MM.1S (cell line): ENCODE results near the gene SRPK2.
"Not testable (repeated sequence)": the region's sequence is repeated elsewhere in the genome, so short reads cannot be mapped to it uniquely, and the experiment has no call there.

Experiments
- DNase-seq: peaks from one replicate; pipeline ENCODE4 v3.0.0-alpha.2; 2015
- H2AFZ ChIP-seq: fragments of 300-600 bp; sonication (generic); 2 replicates; pipeline ENCODE4 v1.6.0; 2016; ENCODE audit warnings: antibody characterized with exemption, low read length
- H3F3A ChIP-seq: fragments of 300-600 bp; sonication (generic); 2 replicates; pipeline ENCODE4 v1.6.1; 2016; ENCODE audit warnings: mild to moderate bottlenecking, antibody characterized with exemption, low read length, moderate library complexity, mixed read lengths; ENCODE audit not compliant: insufficient read depth
- H3K27ac ChIP-seq: fragments of 300-600 bp; sonication (generic); 2 replicates; pipeline ENCODE4 v1.5.1; 2016; ENCODE audit warnings: mild to moderate bottlenecking, low read length
- H3K27me3 ChIP-seq: fragments of 300-600 bp; sonication (generic); replicated peaks from 2 replicates; pipeline ENCODE4 v1.6.0; 2016; ENCODE audit warnings: low read length; ENCODE audit not compliant: insufficient read depth
- H3K36me3 ChIP-seq: fragments of 300-600 bp; sonication (generic); replicated peaks from 2 replicates; pipeline ENCODE4 v1.6.1; 2016; ENCODE audit warnings: mild to moderate bottlenecking, low read length, mixed read lengths; ENCODE audit not compliant: insufficient read depth
- H3K4me1 ChIP-seq: fragments of 300-600 bp; sonication (generic); 2 replicates; pipeline ENCODE4 v1.6.1; 2016; ENCODE audit warnings: low read length, mixed read lengths
- H3K4me2 ChIP-seq: fragments of 300-600 bp; sonication (generic); 2 replicates; pipeline ENCODE4 v1.6.0; 2016; ENCODE audit warnings: low read depth, low read length
- H3K4me3 ChIP-seq: fragments of 300-600 bp; sonication (generic); 2 replicates; pipeline ENCODE4 v1.5.1; 2016; ENCODE audit warnings: low read length, mixed read lengths
- H3K79me2 ChIP-seq: fragments of 300-600 bp; sonication (generic); 2 replicates; pipeline ENCODE4 v1.6.1; 2016; ENCODE audit warnings: mixed run types, low read length, mixed read lengths
- H3K9ac ChIP-seq: fragments of 300-600 bp; sonication (generic); 2 replicates; pipeline ENCODE4 v1.6.1; 2016; ENCODE audit warnings: low read length, mixed read lengths
- H3K9me2 ChIP-seq: fragments of 300-600 bp; sonication (generic); replicated peaks from 2 replicates; pipeline ENCODE4 v1.6.1; 2016; ENCODE audit warnings: mild to moderate bottlenecking, low read length, mixed read lengths; ENCODE audit not compliant: insufficient read depth
- H3K9me3 ChIP-seq: fragments of 300-600 bp; sonication (generic); replicated peaks from 2 replicates; pipeline ENCODE4 v1.6.1; 2016; ENCODE audit warnings: mild to moderate bottlenecking, low read length, mixed read lengths; ENCODE audit not compliant: insufficient read depth
- H4K20me1 ChIP-seq: fragments of 300-600 bp; sonication (generic); 2 replicates; pipeline ENCODE4 v1.6.1; 2016; ENCODE audit warnings: mild to moderate bottlenecking, low read length, moderate library complexity, mixed read lengths; ENCODE audit not compliant: insufficient read depth
- CTCF ChIP-seq: fragments of 300-600 bp; sonication (generic); IDR thresholded peaks from 2 replicates; pipeline ENCODE4 v1.5.1; 2016; ENCODE audit warnings: antibody characterized with exemption, low read length, mixed read lengths
- EZH2 ChIP-seq: fragments of 300-600 bp; sonication (generic); optimal IDR thresholded peaks from 2 replicates; pipeline ENCODE3; 2017; ENCODE audit warnings: low read depth, mild to moderate bottlenecking, antibody characterized with exemption, low read length, mixed read lengths
- EZH2phosphoT487 ChIP-seq: fragments of 300-600 bp; sonication (generic); IDR thresholded peaks from 2 replicates; pipeline ENCODE4 v1.6.1; 2018; ENCODE audit warnings: antibody characterized with exemption, low read length

SRPK2 gene

GRCh38 chr7:105337529-105337928 lies 51.2 kb downstream of the SRPK2 start:
- Histone ChIP-seq H4K20me1 (no peaks in the 10 kb centered on the region), H3K79me2 (peaks cover 72% of the 10 kb centered on the region)

GRCh38 chr7:105336009-105336408 lies 52.7 kb downstream of the SRPK2 start:
- peaks cover 72% of the 10 kb centered on the region for H3K79me2 ChIP-seq
- no peaks in the 10 kb centered on the region for H4K20me1 ChIP-seq
- DNase-seq, result no peak

More at GRCh38 chr7:105337529-105337928, 51.2 kb downstream of the SRPK2 start:
- Histone ChIP-seq H3K4me3 (no peak overlapping the region), H3F3A (no peaks in the 10 kb centered on the region), H3K27me3 (no peaks in the 10 kb centered on the region), H3K4me1 (no peaks in the 10 kb centered on the region), H3K27ac (no peak overlapping the region), H2AFZ (no peak overlapping the region), H3K9me2 (no peaks in the 10 kb centered on the region), H3K9ac (no peak overlapping the region), H3K9me3 (no peaks in the 10 kb centered on the region), H3K36me3 (no peaks in the 10 kb centered on the region), H3K4me2 (no peak overlapping the region)
- TF ChIP-seq CTCF (no peak), EZH2 (no peak), EZH2phosphoT487 (no peak)
- DNase-seq, result no peak

DNA sequence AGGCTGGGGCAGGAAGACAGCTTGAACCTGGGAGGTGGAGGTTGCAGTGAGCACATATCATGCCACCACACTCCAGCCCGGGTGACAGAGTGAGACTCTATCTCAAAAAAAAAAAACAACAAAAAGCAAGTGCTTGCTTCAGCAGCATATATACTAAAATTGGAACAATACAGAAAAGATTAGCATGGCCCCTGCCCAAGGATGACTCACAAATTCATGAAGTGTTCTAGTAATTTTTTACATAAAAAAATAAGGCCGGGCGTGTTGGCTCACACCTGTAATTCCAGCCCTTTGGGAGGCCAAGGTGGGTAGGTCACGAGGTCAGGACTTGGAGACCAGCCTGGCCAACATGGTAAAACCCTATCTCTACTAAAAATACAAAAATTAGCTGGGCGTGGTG lies 56.1 kb downstream of the SRPK2 start:
- peaks cover 65% of the 10 kb centered on the region for H3K79me2 ChIP-seq
- H3K9ac ChIP-seq, H3F3A ChIP-seq, H3K27me3 ChIP-seq, H3K4me3 ChIP-seq, H2AFZ ChIP-seq, H3K36me3 ChIP-seq, H3K27ac ChIP-seq, H4K20me1 ChIP-seq, H3K9me3 ChIP-seq, H3K4me1 ChIP-seq, H3K4me2 ChIP-seq, DNase-seq, H3K9me2 ChIP-seq: not testable (repeated sequence)

More at GRCh38 chr7:105336009-105336408, 52.7 kb downstream of the SRPK2 start:
- Histone ChIP-seq H3K9ac (no peak overlapping the region), H3K27ac (no peak overlapping the region), H3K27me3 (no peaks in the 10 kb centered on the region), H3K36me3 (no peaks in the 10 kb centered on the region), H3K9me2 (no peaks in the 10 kb centered on the region), H3F3A (no peaks in the 10 kb centered on the region), H3K4me3 (no peak overlapping the region), H2AFZ (no peak overlapping the region), H3K4me1 (no peaks in the 10 kb centered on the region), H3K9me3 (no peaks in the 10 kb centered on the region), H3K4me2 (no peak overlapping the region)
- no peak for TF ChIP-seq EZH2phosphoT487
- TF ChIP-seq CTCF, result peak; percentile 35

DNA sequence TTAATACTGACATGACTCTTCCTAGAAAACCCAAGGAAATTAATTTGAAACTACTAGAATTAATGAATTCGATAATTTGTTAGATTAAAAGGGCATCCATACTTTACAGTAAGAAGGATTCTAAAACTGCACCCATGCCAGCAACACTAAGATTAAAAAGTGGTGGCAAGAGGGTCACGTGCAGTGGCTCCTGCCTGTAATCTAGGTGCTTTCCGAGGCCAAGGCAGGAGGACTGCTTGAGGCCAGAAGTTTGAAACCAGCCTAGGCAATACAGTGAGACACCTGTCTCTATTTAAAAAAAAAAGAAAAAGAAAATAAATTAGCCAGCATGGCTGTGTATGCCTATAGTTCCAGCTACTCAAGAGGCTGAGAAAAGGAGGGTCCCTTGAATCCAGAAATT lies 58.2 kb downstream of the SRPK2 start:
- H3K9ac ChIP-seq, result no peak overlapping the region
- H3K9me2 ChIP-seq, result no peaks in the 10 kb centered on the region
- H2AFZ ChIP-seq, result no peak overlapping the region
- peaks cover 6% of the 10 kb centered on the region; the same call in 1 of the 2 replicates for H3K4me1 ChIP-seq
- DNase-seq, result no peak
- peaks cover 72% of the 10 kb centered on the region for H3K79me2 ChIP-seq
- no peak overlapping the region for H3K4me3 ChIP-seq
- no peak overlapping the region for H3K4me2 ChIP-seq
- H3F3A ChIP-seq, result no peaks in the 10 kb centered on the region
- H3K27me3 ChIP-seq, result no peaks in the 10 kb centered on the region
- H4K20me1 ChIP-seq, result no peaks in the 10 kb centered on the region
- no peak overlapping the region for H3K27ac ChIP-seq
- H3K36me3 ChIP-seq, result no peaks in the 10 kb centered on the region
- TF ChIP-seq EZH2phosphoT487, result no peak
- TF ChIP-seq CTCF, result no peak
- no peak for TF ChIP-seq EZH2
- H3K9me3 ChIP-seq, result no peaks in the 10 kb centered on the region
